C4-2B (cell line): ENCODE measurements around the gene FLNC.

Experiments used
- ZFX ChIP-seq: fragments of 450-650 bp; IDR thresholded peaks from 2 replicates; pipeline ENCODE4 v1.6.1; 2017
- TF ChIP-seq, protein P1 (sequence below): fragments of 450-650 bp; conservative IDR thresholded peaks from 2 replicates; pipeline ENCODE4 v1.5.1; 2017; ENCODE audit warnings: mild to moderate bottlenecking

DNA sequence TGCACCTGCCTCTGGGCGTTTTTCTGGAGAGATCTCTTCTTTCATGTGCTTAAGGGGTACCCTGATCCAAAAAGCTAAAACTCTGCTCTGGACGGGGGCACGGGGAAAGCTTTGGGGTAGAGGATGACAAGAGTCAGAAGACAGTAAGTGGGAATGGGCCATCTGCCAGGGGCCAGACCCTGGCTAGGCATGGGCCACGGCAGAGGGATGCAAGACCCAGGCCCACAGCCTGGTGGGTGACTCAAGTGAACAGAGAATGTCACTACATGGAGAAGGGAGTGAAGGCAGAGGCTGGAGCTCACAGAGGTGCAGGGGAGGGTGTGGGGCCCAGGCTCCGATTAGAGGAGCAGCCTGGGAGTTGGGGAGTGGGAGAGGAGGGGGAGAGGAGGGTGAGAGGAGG, 15.3 kb downstream of the FLNC start:
- TF ChIP-seq, protein P1, sequence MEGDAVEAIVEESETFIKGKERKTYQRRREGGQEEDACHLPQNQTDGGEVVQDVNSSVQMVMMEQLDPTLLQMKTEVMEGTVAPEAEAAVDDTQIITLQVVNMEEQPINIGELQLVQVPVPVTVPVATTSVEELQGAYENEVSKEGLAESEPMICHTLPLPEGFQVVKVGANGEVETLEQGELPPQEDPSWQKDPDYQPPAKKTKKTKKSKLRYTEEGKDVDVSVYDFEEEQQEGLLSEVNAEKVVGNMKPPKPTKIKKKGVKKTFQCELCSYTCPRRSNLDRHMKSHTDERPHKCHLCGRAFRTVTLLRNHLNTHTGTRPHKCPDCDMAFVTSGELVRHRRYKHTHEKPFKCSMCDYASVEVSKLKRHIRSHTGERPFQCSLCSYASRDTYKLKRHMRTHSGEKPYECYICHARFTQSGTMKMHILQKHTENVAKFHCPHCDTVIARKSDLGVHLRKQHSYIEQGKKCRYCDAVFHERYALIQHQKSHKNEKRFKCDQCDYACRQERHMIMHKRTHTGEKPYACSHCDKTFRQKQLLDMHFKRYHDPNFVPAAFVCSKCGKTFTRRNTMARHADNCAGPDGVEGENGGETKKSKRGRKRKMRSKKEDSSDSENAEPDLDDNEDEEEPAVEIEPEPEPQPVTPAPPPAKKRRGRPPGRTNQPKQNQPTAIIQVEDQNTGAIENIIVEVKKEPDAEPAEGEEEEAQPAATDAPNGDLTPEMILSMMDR, result no peak
- no peak for TF ChIP-seq ZFX
